RKO (cell line): ENCODE results near the gene LHX3.

Experiments
- DNase-seq: peaks from one replicate; pipeline ENCODE4 v3.0.0-alpha.2; 2016; ENCODE audit warnings: low spot score

The LHX3 gene

DNA sequence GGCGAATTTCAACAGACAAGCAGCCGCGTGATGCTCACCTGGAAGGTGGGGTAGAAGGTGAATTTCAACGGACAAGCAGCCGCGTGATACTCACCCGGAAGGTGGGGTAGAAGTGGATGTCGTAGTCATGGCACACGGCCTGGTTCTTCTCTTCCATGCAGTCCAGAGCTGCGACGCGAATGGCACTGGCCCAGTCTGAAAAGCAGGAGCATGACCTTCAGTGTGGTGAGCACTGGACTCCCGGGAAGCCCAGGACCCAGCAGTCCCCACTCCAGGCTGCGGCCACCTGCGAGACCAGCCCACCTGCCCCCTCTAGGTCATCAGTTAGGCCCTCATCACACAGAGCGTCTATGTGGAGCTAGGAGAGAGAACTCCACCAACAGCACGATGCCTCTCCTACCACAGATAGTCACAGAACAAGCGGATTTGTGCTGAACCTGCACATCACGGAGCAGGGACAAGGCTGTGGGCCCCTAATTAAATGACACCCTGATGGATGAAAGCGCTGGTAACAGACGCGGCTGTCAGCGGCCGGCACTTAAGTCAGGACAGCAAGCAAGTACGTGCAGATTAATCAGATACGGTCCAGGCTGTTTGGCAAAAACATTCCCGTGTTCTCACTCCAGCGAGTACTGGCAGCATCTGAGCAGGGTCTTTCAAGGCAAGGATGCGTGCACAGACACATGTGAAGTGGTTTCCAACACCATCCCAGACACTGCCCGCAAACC lies 21.9 kb upstream of the LHX3 start:
- no peak for DNase-seq

DNA sequence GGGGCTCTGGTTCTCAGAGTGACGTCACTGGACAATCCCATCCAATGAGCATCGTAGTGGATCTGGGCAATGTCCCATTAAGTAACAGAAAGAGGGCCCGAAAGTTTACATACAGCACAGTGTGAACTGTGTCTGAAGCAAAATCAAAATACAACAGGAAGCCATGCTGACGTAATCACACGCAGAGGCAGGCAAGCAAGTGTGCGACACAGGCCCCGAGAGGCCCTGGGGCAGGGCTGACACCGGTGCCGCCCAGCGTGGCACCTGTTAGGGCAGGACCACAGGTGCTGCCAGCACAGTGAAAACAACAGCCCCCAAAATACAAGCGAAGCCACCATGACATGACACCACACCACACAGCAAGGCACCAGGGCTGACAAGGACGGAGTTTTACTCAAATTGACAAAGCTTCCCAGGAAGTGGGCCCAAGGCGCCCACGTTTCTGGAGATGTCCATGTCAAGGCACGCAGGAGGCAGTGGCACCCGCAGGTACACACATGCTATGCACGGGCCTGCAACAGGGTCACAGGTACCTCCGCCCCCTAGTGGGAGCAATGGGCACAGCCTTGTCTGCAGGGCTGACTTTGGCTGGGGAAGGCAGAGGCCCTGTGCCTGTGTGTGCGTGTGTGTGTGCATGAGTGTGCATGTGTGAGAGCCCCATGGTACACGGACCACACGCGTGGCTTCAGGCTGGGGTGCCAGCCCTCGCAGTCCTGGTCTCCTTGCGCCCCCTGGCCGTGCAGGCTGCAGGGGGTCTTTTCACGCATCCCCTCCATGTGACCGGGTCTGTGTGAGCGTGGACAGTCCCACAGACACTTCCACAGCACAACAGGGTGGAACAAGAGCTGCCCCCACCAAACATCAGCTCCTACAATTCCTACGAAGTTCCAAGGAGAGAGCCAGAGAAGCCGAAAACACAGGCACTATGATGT lies 21.1 kb upstream of the LHX3 start:
- DNase-seq: peak; percentile 62

GRCh38 chr9:136225366-136225747 lies 20.4 kb upstream of the LHX3 start:
- DNase-seq: no peak

GRCh38 chr9:136223871-136224640 lies 19.1 kb upstream of the LHX3 start:
- no peak for DNase-seq

- DNase-seq: no peak
These were observed 18.0 kb upstream of the LHX3 start for GRCh38 chr9:136222906-136223285.

- no peak for DNase-seq
These were observed 17.4 kb upstream of the LHX3 start for GRCh38 chr9:136222166-136222905.

- peak; percentile 46 for DNase-seq
These were observed 15.2 kb upstream of the LHX3 start for GRCh38 chr9:136220017-136220729.

GRCh38 chr9:136219276-136219675 lies 14.3 kb upstream of the LHX3 start:
- no peak for DNase-seq

GRCh38 chr9:136218673-136219072 lies 13.7 kb upstream of the LHX3 start:
- DNase-seq: no peak

DNA sequence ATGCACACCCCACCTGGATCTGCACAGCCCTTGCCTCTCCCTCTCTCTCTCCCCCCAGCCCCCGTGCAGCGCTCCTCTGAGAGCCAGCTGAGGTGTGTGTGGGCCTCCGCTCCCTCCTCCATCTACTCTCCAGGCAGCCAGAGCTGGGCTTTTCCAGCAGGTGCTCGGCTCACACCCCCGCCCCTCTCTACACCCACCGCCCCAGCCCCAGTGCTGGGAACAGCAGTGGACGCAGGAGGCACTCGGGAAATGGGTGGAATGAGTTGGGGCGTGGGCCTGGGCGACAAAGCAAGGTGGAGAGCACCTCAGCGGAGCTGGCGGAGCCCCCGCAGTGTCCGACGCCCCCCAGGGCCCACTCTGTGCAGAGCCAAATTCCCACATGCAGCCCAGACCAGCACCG lies 13.3 kb upstream of the LHX3 start:
- DNase-seq: no peak

GRCh38 chr9:136216541-136217244 lies 11.8 kb upstream of the LHX3 start:
- DNase-seq: no peak

GRCh38 chr9:136213733-136214132 lies 8.8 kb upstream of the LHX3 start:
- DNase-seq: no peak

GRCh38 chr9:136212345-136212950 lies 7.5 kb upstream of the LHX3 start:
- DNase-seq: no peak

- DNase-seq: no peak
These were observed 6.8 kb upstream of the LHX3 start for GRCh38 chr9:136211441-136212344.

GRCh38 chr9:136211006-136211405 lies 6.1 kb upstream of the LHX3 start:
- no peak for DNase-seq

- no peak for DNase-seq
These were observed 5.3 kb upstream of the LHX3 start for GRCh38 chr9:136210276-136210675.

DNA sequence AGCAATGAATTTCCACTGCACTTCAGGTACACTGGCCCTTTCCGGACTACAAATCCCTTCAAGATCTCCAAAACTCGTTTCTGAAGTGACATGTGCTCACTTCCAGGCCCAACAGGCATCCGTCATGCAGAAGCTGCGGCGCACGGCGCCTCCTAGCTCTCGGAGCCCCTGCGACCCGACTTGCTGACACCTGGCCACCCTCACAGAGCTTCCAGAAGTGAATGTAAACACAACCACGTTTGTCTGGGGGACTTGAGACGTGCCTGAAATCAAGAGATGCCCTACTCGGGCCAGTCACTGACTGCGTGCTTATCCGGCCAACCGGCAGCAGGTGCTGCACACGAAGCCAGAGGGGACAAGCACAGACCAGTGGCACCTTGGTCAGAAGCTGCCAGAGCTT lies 4.9 kb upstream of the LHX3 start:
- no peak for DNase-seq

DNA sequence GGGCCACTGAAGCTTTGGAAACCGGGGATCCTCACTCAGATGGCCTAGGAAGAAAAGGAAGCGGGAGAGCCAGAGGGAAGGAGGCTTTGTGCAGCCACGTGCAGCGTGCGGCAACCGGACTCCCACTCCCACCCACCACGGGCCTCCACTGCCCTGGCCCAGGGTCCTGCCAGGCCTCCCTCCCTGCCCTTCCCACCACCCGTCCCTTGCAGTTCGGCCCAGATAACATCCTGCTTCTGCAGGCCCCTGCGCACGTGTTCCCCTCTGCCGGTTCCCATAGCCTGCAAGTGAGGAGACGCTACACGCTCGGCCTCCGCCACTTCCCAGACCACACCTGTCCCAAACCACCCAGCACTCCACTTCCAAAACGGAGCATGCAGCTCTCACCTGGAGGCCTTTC lies 4.3 kb upstream of the LHX3 start:
- DNase-seq: no peak

- no peak for DNase-seq
These were observed 3.7 kb upstream of the LHX3 start for GRCh38 chr9:136208675-136209074.
